ENCODE data around the gene TMTC3. TPM values are rescaled to one million over a fixed set of nuclear protein-coding genes. Genes with fewer than 3 reads are reported as not detected.
"Not testable (repeated sequence)": the region's sequence is repeated elsewhere in the genome, so short reads cannot be mapped to it uniquely, and the experiment has no call there.

TMTC3 gene
- total RNA-seq, 2 donors from 2014 or later, result 3.3 to 6.2 TPM

GRCh38 chr12:88132392-88132791, 9.7 kb upstream of the TMTC3 start:
- Histone ChIP-seq H3K4me1 (no peaks in the 10 kb centered on the region), H3K9me3 (no peaks in the 10 kb centered on the region), H3K27ac (no peak overlapping the region), H3K36me3 (replicated peaks in 1 of 2; ENCODE audit: insufficient read depth in 1 of 2, low read depth in 2 of 2) (peaks cover 0 to 7% of the 10 kb centered on the region in 2 donors), H3K4me3 (no peak overlapping the region), H3K27me3 (no peaks in the 10 kb centered on the region)
- ATAC-seq (no peak), DNase-seq (no peak)
- TF ChIP-seq POLR2A (IDR thresholded peaks at IDR 0.05), result no peak
- no peak for TF ChIP-seq CTCF (IDR thresholded peaks at IDR 0.05)
- intact Hi-C loops (cut with DNase I), result no loop called here

GRCh38 chr12:88133181-88133580, 8.9 kb upstream of the TMTC3 start:
- intact Hi-C loops (cut with DNase I); ATAC-seq; H3K36me3 ChIP-seq (replicated peaks in 1 of 2; ENCODE audit: insufficient read depth in 1 of 2, low read depth in 2 of 2); DNase-seq; H3K27me3 ChIP-seq; H3K4me3 ChIP-seq; H3K27ac ChIP-seq; H3K9me3 ChIP-seq; H3K4me1 ChIP-seq: not testable (repeated sequence)
- 94 to 95% methylated on average over 2 of the region's 2 CpGs for WGBS, 2 donors

- ATAC-seq; H3K27me3 ChIP-seq; intact Hi-C loops (cut with DNase I); DNase-seq; H3K9me3 ChIP-seq; H3K36me3 ChIP-seq (replicated peaks in 1 of 2; ENCODE audit: insufficient read depth in 1 of 2, low read depth in 2 of 2); H3K4me3 ChIP-seq; H3K27ac ChIP-seq: not testable (repeated sequence)
- WGBS, 2 donors, result 95 to 96% methylated on average over 4 of the region's 4 CpGs
- H3K4me1 ChIP-seq, result peaks cover 11% of the 10 kb centered on the region
Measured at GRCh38 chr12:88139711-88140110, 2.4 kb upstream of the TMTC3 start.

- no peak for ATAC-seq
- no peak for DNase-seq
- Histone ChIP-seq H3K4me1 (peaks cover 11% of the 10 kb centered on the region), H3K9me3 (no peaks in the 10 kb centered on the region), H3K4me3 (peak overlapping the region; percentile 11 to 22), H3K27ac (peak overlapping the region in 3 of 4 donors; percentile 1 to 77 (median 72)), H3K27me3 (no peaks in the 10 kb centered on the region), H3K36me3 (replicated peaks in 1 of 2; ENCODE audit: insufficient read depth in 1 of 2, low read depth in 2 of 2) (no peaks in the 10 kb centered on the region)
- TF ChIP-seq CTCF (IDR thresholded peaks at IDR 0.05), result no peak
- TF ChIP-seq POLR2A (IDR thresholded peaks at IDR 0.05), result no peak
- intact Hi-C loops (cut with DNase I), result no loop called here
- WGBS, 2 donors, result 1 to 3% methylated on average over 13 of the region's 13 CpGs
Measured at GRCh38 chr12:88141425-88141773, 708 bp upstream of the TMTC3 start.

GRCh38 chr12:88142610-88142991, 494 bp downstream of the TMTC3 start:
- WGBS, 2 donors, result 0% methylated on average over 18 of the region's 18 CpGs
- Histone ChIP-seq H3K4me1 (peaks cover 11% of the 10 kb centered on the region), H3K4me3 (peak overlapping the region; percentile 22 to 30), H3K27ac (peak overlapping the region in 3 of 4 donors; percentile 48 to 77 (median 72)), H3K9me3 (no peaks in the 10 kb centered on the region), H3K27me3 (no peaks in the 10 kb centered on the region), H3K36me3 (replicated peaks in 1 of 2; ENCODE audit: insufficient read depth in 1 of 2, low read depth in 2 of 2) (no peaks in the 10 kb centered on the region)
- DNase-seq, result peak in 3 of 4 donors; percentile 17 to 34 (median 26)
- TF ChIP-seq CTCF (IDR thresholded peaks at IDR 0.05) (no peak), POLR2A (IDR thresholded peaks at IDR 0.05) (no peak)
- intact Hi-C loops (cut with DNase I), result no loop called here
- ATAC-seq, result no peak

GRCh38 chr12:88144037-88144436, 1.9 kb downstream of the TMTC3 start:
- 85 to 96% methylated on average over 5 of the region's 5 CpGs for WGBS, 2 donors
- Histone ChIP-seq H3K9me3 (no peaks in the 10 kb centered on the region), H3K27ac (no peak overlapping the region), H3K4me3 (no peak overlapping the region), H3K27me3 (no peaks in the 10 kb centered on the region), H3K4me1 (peaks cover 11% of the 10 kb centered on the region), H3K36me3 (replicated peaks in 1 of 2; ENCODE audit: insufficient read depth in 1 of 2, low read depth in 2 of 2) (no peaks in the 10 kb centered on the region)
- intact Hi-C loops (cut with DNase I), result no loop called here
- DNase-seq, result no peak
- ATAC-seq, result no peak
- TF ChIP-seq CTCF (IDR thresholded peaks at IDR 0.05) (no peak), POLR2A (IDR thresholded peaks at IDR 0.05) (no peak)
